Limb (tissue), 2 donors: ENCODE results near the gene SGF29.
"Not testable (repeated sequence)": the region's sequence is repeated elsewhere in the genome, so short reads cannot be mapped to it uniquely, and the experiment has no call there.

ENCODE experiments used
- DNase-seq, 2 donors: peaks; one replicate each; pipeline ENCODE4 v3.0.0-alpha.2; 2016; ENCODE audit errors: extremely low spot score in 2 of 2

SGF29 gene

DNA sequence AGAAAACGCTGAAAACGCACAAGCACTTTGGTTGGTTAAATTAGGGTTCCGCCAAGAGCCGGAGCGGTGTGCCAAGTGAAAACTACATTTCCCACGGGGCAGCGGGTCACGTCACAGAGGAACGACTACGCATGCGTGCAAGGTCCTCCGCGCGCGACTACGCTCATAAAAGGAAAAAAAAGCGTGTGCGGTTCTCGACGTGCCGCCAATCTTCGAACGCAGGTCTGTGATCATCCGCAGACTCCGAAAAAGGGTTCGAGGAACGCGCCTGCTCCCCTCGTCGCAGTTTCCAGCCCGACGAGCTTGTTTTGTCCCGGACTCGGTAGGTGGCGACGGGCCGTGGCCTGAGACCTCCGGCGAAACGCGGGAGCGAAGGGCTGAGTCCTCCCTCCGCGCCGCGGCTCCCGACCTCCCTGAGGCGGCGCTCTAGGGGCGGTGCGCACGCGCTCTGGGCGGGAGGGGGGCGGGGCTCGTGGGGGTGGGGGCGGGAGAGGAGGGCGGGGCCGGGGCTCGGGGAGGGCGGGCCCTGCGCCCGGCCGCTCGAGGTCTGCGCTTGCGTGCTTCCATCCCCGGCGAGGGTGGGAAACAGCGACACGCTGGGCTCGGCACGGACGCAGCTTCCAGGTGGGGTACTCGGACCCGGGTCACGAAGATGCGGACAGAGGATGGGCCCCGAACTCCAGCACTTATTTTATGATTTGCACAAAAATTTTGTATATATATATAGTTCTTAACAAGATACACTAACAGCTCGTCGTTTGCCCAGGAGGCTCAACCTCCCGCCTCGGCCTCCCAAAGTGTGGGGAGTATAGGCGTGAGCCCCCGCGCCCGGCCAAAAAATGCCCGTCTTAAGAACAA is at the start of gene SGF29:
Gene SGF29, plus strand, starts transcription at position 145 of the 858 bp plus-strand sequence. CDS start 27,150 bp downstream, outside the sequence.
- DNase-seq: peak; percentile 93 to 95

DNA sequence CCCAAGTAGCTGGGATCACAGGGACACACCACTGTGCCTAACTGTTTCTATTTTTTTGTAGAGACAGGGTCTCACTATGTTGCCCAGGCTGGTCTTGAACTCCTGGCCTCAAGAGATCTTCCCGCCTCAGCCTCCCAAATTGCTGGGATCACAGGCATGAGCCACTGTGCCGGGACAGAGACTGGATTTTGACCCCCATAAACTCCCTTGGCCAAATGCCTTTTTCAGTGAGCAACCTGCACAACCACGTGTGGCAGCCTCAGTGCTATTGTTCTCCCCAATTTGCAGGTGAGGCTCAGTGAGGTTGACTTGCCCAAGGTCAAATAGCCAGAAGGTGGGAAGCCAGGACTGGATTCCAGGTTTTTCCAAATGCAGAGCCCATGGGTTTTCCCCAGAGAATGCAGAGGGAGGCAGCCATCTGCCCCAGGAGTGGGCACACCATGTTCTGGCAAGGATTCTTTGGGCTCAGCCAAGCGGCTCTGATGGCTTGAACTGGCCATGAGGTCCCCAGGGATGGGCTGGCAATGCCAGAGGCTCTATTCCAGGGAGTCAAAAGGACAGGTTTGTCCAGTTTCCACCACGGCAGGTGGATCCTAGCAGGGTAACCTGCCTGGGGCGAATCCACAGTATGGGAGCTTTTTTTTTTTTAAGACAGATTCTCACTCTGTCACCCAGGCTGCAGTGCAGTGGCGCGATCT is 48.9 kb upstream of the SGF29 start:
- DNase-seq: no peak

GRCh38 chr16:28505489-28506137 is 48.1 kb upstream of the SGF29 start:
- no peak for DNase-seq

DNA sequence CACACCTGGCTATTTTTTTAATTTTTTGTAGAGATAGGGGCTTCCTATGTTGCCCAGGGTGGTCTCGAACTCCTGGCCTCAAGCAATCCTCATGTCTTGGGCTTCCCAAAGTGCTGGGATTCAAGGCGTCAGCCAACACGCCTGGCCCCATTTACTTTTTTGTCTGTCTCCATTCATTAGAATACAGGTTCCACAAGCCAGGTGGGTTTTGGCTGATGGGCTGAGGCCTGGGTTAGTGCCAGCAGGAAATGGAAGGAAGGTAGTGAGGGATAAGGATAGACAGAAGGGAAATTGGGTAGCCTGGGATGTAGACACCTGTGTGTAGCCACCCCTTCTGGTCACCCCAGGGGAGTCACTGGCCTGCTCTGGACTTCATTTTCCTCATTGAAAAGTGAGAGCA is 42.7 kb upstream of the SGF29 start:
- DNase-seq: no peak

GRCh38 chr16:28511801-28512789 is 41.6 kb upstream of the SGF29 start:
- no peak for DNase-seq

GRCh38 chr16:28513484-28514181 is 40.1 kb upstream of the SGF29 start:
- no peak for DNase-seq

GRCh38 chr16:28514246-28514645 is 39.5 kb upstream of the SGF29 start:
- no peak for DNase-seq

- DNase-seq: no peak
Observed at GRCh38 chr16:28520672-28521071, 33.0 kb upstream of the SGF29 start.

GRCh38 chr16:28521436-28521835 is 32.3 kb upstream of the SGF29 start:
- no peak for DNase-seq

DNA sequence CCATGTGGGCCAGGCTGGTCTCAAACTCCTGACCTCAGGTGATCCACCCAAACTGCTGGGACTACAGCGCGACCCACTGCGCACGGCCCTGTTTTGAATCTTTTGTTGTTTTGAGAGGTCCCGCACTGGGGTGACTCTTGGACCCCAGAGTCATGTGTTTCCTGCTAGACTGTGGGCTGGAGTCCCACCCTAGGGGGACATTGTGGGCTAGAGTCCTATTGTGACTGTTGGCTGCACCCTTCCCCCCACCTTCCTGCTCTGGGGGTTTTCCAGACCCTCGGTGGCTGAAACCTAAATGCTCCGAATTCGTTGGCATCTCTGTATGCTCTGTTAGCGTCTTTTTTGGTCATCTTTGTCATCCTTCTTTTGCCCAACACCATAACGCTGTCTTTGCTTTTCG is 30.9 kb upstream of the SGF29 start:
- DNase-seq: no peak

- DNase-seq: no peak
Observed at GRCh38 chr16:28524681-28525171, 29.0 kb upstream of the SGF29 start.

DNA sequence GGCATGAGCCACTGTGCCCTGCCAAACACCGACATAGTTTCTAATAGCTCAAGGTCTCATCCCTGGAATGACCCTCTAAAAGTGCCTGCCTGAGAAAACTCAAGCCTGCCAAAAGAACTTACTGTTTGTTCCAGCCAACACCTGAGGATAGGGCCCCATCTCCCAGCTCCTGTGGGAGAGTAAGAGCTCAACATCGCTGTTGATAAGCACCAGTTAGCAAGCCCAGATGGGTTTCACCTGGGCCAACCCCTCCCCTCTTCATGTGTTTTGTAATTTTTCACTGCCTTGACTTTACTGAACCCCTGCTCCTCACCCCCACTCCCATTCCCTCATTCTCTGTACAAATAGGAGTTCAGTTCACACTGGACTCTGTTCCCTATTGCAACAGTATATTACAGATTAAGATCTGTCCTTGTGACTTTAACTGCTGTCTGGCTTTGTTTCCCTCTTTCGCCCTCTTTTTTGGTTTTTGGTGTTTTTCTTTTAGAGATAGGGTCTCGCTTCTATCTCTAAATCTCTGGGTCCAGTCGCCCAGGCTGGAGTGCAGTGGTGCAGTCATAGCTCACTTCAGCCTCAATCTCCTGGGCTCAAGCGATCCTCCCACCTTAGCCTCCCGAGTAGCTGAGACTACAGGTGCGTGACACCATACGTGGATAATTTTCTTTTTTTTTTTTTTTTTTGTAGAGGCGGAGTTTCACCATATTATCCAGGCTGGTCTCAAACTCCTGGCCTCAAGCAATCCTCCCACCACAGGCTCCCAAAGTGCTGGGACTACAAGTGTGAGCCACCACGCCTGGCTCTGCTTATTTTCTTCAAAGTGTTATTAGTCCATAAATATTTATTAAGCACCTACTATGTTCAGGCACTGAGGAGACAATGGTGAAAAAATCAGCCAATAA is 27.3 kb upstream of the SGF29 start:
- no peak for DNase-seq

GRCh38 chr16:28527100-28527785 is 26.5 kb upstream of the SGF29 start:
- DNase-seq: not testable (repeated sequence)

DNA sequence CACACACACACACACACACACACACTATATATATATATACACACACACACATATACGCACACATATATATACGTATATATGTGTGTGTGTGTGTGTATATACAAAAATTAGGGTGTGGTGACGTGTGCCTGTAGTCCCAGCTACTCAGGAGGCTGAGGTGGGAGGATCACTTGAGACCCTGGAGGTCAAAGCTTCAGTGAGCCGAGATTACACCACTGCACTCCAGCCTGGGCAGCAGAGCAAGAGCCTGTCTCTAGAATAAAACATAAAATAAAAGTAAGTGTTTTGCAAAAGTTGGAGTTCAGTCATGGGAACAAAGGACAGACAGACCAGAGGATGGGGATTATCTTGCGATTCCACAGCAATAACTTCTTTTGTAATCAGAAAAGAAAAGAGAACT is 25.7 kb upstream of the SGF29 start:
- no peak for DNase-seq

DNA sequence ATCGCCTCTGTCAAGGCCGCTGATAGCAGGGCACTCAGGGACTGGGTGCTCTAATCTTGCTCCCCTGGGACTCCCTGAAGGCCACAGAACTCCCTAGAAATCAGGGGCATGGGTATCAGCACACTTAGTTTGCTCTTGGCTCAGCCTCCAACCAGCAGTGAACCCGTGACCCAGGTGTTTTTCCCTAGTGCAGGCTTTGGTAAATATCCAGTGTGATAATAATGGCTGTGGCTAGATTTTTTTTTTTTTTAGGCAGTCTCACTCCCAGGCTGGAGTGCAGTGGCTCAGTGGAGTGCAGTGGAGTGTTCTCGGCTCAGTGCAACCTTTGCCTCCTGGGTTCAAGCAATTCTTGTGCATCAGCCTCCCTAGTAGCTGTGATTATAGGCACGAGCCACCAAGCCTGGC is 25.3 kb upstream of the SGF29 start:
- no peak for DNase-seq

DNA sequence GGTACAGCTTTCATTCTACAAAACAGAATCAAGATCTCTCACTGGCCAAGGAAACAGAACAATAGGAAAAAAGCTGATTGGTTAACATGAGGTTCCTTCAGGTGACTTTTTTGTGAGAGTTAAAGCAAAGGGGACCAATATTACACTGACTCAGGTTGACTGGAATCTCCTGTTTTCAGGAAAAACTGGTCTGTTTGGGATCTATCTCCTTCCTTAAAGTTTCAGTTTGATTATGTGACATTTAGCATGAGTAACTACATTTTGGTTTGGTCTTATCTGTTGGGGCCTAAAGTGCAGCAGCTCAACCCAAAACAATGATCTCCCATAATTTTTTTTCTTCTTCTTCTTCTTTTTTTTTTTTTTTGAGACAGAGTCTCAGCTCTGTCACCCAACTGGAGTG is 24.6 kb upstream of the SGF29 start:
- no peak for DNase-seq

- DNase-seq: no peak
Observed at GRCh38 chr16:28531777-28532744, 21.7 kb upstream of the SGF29 start.
